LNCAP (cell line): ENCODE measurements around the gene ERP27.

Experiments used
- TF ChIP-seq, protein P1 (sequence below): fragments of 450-650 bp; IDR thresholded peaks from 2 replicates; pipeline ENCODE4 v1.5.1; 2017; ENCODE audit warnings: mild to moderate bottlenecking

ERP27 gene

DNA sequence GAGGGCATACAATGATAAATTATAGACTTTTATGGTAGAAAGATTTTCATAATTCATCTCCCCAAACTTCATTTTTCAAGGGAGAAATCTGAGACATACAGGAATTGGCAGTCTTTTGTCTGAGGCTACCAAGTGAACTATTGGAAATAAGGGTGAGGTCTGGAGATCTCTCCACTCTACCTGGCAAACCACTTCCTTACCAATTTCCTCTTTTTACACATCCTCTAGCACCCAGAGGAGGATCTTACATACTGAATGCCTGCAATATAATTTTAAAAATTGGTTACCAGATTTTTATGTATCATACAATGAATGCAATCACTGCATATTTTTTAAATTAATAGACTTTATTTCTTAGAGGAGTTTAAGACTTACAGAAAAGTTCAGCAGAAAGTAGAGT lies 41.1 kb upstream of the ERP27 start:
- TF ChIP-seq, protein P1, sequence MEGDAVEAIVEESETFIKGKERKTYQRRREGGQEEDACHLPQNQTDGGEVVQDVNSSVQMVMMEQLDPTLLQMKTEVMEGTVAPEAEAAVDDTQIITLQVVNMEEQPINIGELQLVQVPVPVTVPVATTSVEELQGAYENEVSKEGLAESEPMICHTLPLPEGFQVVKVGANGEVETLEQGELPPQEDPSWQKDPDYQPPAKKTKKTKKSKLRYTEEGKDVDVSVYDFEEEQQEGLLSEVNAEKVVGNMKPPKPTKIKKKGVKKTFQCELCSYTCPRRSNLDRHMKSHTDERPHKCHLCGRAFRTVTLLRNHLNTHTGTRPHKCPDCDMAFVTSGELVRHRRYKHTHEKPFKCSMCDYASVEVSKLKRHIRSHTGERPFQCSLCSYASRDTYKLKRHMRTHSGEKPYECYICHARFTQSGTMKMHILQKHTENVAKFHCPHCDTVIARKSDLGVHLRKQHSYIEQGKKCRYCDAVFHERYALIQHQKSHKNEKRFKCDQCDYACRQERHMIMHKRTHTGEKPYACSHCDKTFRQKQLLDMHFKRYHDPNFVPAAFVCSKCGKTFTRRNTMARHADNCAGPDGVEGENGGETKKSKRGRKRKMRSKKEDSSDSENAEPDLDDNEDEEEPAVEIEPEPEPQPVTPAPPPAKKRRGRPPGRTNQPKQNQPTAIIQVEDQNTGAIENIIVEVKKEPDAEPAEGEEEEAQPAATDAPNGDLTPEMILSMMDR = no peak

- TF ChIP-seq, protein P1 = no peak
Observed at GRCh38 chr12:14976658-14977057, 38.3 kb upstream of the ERP27 start.

- TF ChIP-seq, protein P1 = no peak
Observed at GRCh38 chr12:14975457-14975856, 37.1 kb upstream of the ERP27 start.

DNA sequence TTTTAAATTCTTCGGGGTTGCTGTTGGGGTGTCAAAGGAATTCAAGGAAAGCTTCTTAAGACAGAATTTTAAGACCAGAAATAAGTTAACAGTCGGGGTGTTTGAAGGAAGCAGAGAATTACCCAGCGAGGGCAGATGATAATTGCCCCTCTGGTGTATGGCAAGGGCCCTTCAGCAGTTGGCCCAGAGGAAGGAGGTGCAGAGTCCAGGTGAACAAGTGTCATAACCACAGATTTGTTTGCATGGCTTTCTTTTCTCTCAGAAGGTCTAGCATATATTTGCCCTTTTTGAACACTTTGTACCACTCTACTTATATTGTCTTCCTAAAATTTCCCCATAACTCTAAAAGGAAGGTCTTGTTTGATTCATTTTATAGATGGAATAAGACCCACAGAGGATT lies 36.3 kb upstream of the ERP27 start:
- TF ChIP-seq, protein P1 = no peak

- TF ChIP-seq, protein P1 = no peak
Observed at GRCh38 chr12:14972816-14973215, 34.5 kb upstream of the ERP27 start, which contains the start of gene PDE6H. Gene PDE6H (plus strand): TSS chr12:14973042. CDS start chr12:14978013, 4,971 bp downstream.

- TF ChIP-seq, protein P1 = no peak
Observed at GRCh38 chr12:14970473-14970872, 32.1 kb upstream of the ERP27 start.

- TF ChIP-seq, protein P1 = no peak
Observed at GRCh38 chr12:14968478-14968877, 30.1 kb upstream of the ERP27 start.

DNA sequence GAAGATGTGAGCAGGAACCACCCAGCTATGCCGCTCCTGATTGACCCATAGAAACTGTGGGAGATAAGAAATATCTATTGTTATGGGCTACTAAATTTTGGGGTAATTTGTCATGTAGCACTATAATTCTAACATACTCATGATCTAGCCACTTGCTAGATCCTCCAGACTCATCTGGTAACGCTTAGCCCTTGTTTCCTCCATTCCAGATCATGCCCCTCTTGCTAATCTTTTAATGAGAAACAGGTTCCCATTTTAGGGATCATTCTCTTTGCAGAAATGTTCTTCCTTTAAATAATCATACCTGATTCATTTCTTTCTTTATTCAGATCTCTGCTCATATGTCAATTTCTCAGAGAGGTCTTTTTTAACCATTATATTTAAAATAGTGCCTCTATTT lies 26.9 kb upstream of the ERP27 start:
- TF ChIP-seq, protein P1 = no peak
